ENCODE measurements around the gene PTPN1.

The PTPN1 gene

DNA sequence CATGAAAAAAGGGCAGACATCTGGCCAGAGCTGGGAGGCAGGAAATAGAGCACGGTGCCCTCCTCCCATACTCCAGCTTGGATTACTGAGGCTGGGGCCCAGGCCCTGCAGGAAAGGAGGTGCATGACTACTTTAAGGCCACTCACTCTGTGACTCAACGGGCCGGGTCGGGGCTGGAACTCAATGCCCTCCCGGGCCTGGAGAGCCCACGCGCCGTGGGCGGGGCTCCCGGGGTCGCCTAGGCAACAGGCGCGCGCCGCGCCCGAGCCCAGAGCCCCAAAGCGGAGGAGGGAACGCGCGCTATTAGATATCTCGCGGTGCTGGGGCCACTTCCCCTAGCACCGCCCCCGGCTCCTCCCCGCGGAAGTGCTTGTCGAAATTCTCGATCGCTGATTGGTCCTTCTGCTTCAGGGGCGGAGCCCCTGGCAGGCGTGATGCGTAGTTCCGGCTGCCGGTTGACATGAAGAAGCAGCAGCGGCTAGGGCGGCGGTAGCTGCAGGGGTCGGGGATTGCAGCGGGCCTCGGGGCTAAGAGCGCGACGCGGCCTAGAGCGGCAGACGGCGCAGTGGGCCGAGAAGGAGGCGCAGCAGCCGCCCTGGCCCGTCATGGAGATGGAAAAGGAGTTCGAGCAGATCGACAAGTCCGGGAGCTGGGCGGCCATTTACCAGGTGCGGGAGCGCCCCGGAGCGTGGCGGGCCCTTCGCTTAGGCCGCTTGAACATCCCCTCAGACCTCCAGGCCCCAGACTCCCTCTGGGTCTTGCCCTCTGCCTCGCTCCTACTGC is at the start of gene PTPN1:
Gene PTPN1 (plus strand): TSS at position 461 of the 783 bp plus-strand sequence. CDS start 145 bp downstream, at position 606.
- no peaks in the 10 kb centered on the region for H3K9me3 ChIP-seq
- H3K36me3 ChIP-seq = no peaks in the 10 kb centered on the region
- peak within 1 kb of the TSS; percentile 89 for H3K27ac ChIP-seq
- peak within 1 kb of the TSS; percentile 86 to 98 for H3K4me3 ChIP-seq (ENCODE audit: low read depth in 1 of 2, low read length in 1 of 2)
- peaks cover 51 to 57% of the 10 kb centered on the region in 2 experiments for H3K4me1 ChIP-seq (ENCODE audit: control insufficient read depth in 1 of 2, insufficient read depth in 1 of 2, low read depth in 1 of 2, low read length in 1 of 2)
- no peaks in the 10 kb centered on the region for H3K27me3 ChIP-seq
- TF ChIP-seq, protein P1, sequence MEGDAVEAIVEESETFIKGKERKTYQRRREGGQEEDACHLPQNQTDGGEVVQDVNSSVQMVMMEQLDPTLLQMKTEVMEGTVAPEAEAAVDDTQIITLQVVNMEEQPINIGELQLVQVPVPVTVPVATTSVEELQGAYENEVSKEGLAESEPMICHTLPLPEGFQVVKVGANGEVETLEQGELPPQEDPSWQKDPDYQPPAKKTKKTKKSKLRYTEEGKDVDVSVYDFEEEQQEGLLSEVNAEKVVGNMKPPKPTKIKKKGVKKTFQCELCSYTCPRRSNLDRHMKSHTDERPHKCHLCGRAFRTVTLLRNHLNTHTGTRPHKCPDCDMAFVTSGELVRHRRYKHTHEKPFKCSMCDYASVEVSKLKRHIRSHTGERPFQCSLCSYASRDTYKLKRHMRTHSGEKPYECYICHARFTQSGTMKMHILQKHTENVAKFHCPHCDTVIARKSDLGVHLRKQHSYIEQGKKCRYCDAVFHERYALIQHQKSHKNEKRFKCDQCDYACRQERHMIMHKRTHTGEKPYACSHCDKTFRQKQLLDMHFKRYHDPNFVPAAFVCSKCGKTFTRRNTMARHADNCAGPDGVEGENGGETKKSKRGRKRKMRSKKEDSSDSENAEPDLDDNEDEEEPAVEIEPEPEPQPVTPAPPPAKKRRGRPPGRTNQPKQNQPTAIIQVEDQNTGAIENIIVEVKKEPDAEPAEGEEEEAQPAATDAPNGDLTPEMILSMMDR (IDR thresholded peaks at IDR 0.05) = peak; percentile 43

DNA sequence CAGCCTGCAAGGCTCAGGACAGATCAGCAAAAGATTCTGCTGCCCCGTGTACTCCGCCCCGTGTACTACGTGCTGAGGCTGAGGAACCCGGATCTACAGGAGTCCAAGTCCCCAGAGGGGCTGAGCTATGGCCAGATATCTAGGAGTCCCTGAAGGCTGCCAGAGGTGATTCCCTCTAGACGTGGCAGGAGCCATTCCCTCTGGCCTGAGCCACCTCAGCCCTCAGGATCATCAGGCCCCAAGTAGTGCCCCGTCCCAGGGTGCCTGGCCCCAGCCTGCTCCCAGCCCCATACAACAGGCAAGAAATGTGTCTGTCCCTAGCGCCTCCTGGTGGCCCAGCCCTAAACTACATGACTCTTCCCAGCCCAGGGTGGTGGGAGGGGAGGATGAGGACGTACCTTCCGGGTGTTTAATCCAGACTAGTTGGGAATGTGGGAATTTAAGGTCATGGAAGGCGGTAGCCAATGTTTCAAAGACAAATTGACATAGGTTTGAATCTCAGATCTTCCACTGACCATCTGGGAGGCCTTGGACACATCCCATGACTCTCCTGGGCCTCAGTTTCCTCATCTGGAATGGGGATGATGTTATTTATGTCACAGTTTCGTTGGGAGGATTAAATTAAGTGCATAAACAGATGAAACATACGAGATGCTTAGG is 49.4 kb upstream of the PTPN1 start:
- H3K27ac ChIP-seq = peak overlapping the region; percentile 23

GRCh38 chr20:50462093-50462690 is 48.0 kb upstream of the PTPN1 start:
- TF ChIP-seq, protein P1 (IDR thresholded peaks at IDR 0.05) = no peak
- Histone ChIP-seq H3K36me3 (no peaks in the 10 kb centered on the region), H3K9me3 (no peaks in the 10 kb centered on the region), H3K4me1 (ENCODE audit: control insufficient read depth in 1 of 2, insufficient read depth in 1 of 2, low read depth in 1 of 2, low read length in 1 of 2) (peaks cover 37 to 46% of the 10 kb centered on the region in 2 experiments), H3K4me3 (ENCODE audit: low read depth in 1 of 2, low read length in 1 of 2) (no peak overlapping the region), H3K27ac (peak overlapping the region; percentile 13), H3K27me3 (no peaks in the 10 kb centered on the region)

More for the DNA sequence above, 49.4 kb upstream of the PTPN1 start:
- H3K4me3 ChIP-seq (ENCODE audit: low read depth in 1 of 2, low read length in 1 of 2) = no peak overlapping the region
- TF ChIP-seq, protein P1 (IDR thresholded peaks at IDR 0.05) = peak; percentile 98
- no peaks in the 10 kb centered on the region for H3K9me3 ChIP-seq
- peaks cover 52 to 61% of the 10 kb centered on the region in 2 experiments for H3K4me1 ChIP-seq (ENCODE audit: control insufficient read depth in 1 of 2, insufficient read depth in 1 of 2, low read depth in 1 of 2, low read length in 1 of 2)
- no peaks in the 10 kb centered on the region for H3K27me3 ChIP-seq
- no peaks in the 10 kb centered on the region for H3K36me3 ChIP-seq

GRCh38 chr20:50464026-50464724 is 46.0 kb upstream of the PTPN1 start:
- no peaks in the 10 kb centered on the region for H3K36me3 ChIP-seq
- H3K27ac ChIP-seq = no peak overlapping the region
- H3K9me3 ChIP-seq = no peaks in the 10 kb centered on the region
- TF ChIP-seq, protein P1 (IDR thresholded peaks at IDR 0.05) = peak; percentile 91
- H3K4me3 ChIP-seq (ENCODE audit: low read depth in 1 of 2, low read length in 1 of 2) = peak overlapping the region; percentile 4 to 18
- peaks cover 21 to 27% of the 10 kb centered on the region in 2 experiments for H3K4me1 ChIP-seq (ENCODE audit: control insufficient read depth in 1 of 2, insufficient read depth in 1 of 2, low read depth in 1 of 2, low read length in 1 of 2)
- H3K27me3 ChIP-seq = no peaks in the 10 kb centered on the region

Measured in neutrophil (primary cell).